Right forelimb (tissue), 1 donor: Measurements from ENCODE around the gene ZNF224.

ENCODE experiments used
- DNase-seq: peaks from one replicate; pipeline ENCODE4 v3.0.0-alpha.2; 2018

ZNF224 gene

DNA sequence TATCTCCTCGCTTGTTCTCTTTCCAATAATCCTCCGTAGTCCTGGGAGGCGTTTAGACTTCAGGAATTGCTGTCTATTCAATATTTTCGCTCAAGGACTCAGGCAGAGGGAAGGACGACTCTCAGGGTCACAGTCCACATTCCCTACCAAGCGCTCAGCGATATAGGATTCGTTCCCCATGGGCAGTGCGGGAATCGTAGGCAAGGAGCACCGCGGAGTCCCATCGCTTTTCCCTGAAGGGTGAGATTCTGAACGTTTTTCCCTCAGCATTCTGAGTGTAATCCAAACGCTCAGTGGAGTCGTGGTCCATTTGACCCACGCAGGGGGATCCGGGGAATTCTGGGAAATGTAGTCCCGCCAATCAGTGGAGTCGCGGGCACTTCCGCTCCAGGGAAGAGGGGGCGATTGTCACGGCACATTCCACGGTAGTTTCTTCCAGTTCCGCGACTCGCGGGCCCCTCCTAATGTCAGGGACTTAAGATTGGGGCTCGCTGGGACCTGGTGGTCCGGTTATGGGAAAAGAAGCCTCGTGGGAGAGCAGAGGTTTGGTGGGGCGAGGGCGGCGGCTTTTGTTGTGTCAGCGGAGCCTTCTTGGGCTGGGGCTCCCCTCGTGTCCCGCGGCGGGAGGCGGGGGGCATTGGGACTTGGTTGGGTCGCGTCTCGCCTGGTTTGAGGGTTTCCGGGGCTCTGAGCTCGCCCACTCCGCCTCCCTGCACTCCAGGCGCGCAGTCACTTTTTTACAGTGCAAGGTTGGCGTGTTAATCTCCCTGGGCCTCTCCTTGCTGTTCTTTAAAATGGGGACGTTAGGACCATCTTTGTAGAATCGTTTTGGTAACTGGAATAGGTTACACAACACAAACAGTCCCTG is 47.3 kb downstream of the ZNF224 start, which contains the start of gene ZNF234:
TSS of gene ZNF234 (plus strand) at position 364 of the 868 bp plus-strand sequence. CDS start 3,079 bp downstream, outside the sequence.
- DNase-seq: peak; percentile 92

DNA sequence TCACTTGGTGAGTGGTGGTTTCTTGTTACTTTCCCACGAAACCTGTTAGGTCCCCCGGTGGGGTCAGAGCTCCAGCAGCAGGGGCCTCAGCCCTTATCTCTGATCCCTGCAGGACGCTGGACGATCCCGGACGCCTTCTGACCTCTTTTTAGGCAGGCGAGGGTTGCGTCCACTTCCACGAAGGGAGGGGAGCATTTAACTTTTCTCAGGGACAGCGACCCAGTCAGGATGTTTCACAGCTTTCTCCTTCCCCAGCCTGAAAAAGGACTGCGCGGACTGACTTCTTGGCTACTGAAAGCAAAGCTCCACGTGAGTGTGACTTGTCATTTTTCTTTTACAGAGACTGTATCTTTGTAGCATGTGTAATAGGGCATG is 47.9 kb downstream of the ZNF224 start:
- DNase-seq: peak; percentile 50

DNA sequence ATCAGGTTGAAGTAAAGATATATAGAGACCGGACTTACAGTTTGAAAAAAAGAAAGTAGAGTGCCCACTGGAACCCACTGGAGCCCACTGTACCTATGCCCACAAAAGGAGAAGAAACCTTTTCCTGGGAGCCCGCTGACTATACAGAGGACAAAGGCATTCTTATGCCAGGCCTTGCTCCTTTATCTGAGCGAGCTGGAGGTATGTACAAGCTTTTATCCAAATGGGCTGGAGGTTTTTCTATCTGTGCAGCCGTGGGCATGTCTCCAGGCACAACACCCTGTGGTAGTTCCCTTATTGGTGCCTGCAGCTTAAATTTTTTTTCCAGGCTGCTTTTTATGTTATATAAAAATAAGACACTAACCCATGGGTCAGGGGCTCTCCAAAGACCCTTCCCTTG is 55.6 kb downstream of the ZNF224 start:
- no peak for DNase-seq

DNA sequence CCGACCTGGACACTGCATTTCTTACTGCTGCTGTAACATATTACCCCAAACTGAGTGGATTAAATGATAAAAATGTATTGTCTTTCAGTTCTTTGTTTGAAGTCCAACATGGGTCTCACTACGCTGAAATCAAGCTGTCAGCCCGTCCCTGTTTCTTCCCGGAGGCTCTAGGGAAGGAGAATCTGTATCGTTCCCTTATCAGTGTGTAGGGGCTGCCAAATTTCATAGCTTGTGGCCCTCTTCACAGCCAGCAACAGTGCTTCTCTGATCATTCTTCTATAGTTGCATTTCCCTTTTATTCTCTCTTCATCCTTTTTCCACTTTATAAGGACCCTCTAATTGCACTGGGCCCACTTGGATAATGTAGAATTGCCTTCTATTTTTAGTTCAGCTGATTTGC is 57.3 kb downstream of the ZNF224 start:
- DNase-seq: no peak

DNA sequence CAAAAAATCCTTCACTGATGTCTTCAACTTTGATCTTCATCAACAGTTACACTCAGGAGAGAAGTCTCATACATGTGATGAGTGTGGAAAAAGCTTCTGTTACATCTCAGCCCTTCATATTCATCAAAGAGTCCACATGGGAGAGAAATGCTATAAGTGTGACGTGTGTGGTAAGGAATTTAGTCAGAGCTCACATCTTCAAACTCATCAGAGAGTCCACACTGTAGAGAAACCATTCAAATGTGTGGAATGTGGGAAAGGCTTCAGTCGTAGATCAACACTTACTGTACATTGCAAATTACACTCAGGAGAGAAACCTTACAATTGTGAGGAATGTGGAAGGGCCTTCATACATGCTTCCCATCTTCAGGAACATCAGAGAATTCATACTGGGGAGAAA is 62.3 kb downstream of the ZNF224 start:
- DNase-seq: no peak
